ENCODE data around the gene FGR. TPM values are rescaled to one million over a fixed set of nuclear protein-coding genes. Genes with fewer than 3 reads are reported as not detected.

Gene FGR
- total RNA-seq, 1 donor from 2014 or later, result 149 TPM

GRCh38 chr1:27618341-27619082 lies 16.5 kb downstream of the FGR start:
- intact Hi-C loops (cut with DNase I), result no loop called here
- peak; percentile 55 for ATAC-seq
- no peak for TF ChIP-seq CTCF (IDR thresholded peaks at IDR 0.05)
- Histone ChIP-seq H3K4me1 (peaks cover 24% of the 10 kb centered on the region), H3K27me3 (no peaks in the 10 kb centered on the region), H3K36me3 (peaks cover 6% of the 10 kb centered on the region), H3K27ac (no peak overlapping the region), H3K4me3 (no peak overlapping the region), H3K9me3 (no peaks in the 10 kb centered on the region)
- no peak for DNase-seq

GRCh38 chr1:27617420-27617819 lies 17.6 kb downstream of the FGR start:
- no peak for TF ChIP-seq CTCF (IDR thresholded peaks at IDR 0.05)
- Histone ChIP-seq H3K27ac (no peak overlapping the region), H3K4me1 (peaks cover 18% of the 10 kb centered on the region), H3K9me3 (no peaks in the 10 kb centered on the region), H3K27me3 (no peaks in the 10 kb centered on the region), H3K4me3 (no peak overlapping the region), H3K36me3 (no peaks in the 10 kb centered on the region)
- no peak for ATAC-seq
- intact Hi-C loops (cut with DNase I), result no loop called here
- DNase-seq, result no peak

GRCh38 chr1:27616441-27616840 lies 18.5 kb downstream of the FGR start:
- intact Hi-C loops (cut with DNase I), result no loop called here
- Histone ChIP-seq H3K4me3 (no peak overlapping the region), H3K9me3 (no peaks in the 10 kb centered on the region), H3K27ac (no peak overlapping the region), H3K27me3 (no peaks in the 10 kb centered on the region), H3K4me1 (peaks cover 14% of the 10 kb centered on the region), H3K36me3 (no peaks in the 10 kb centered on the region)
- TF ChIP-seq CTCF (IDR thresholded peaks at IDR 0.05), result peak; percentile 10
- DNase-seq (no peak), ATAC-seq (no peak)

GRCh38 chr1:27615346-27616192 lies 19.4 kb downstream of the FGR start:
- intact Hi-C loops (cut with DNase I), result no loop called here
- no peaks in the 10 kb centered on the region for H3K36me3 ChIP-seq

More at GRCh38 chr1:27615346-27616192, 19.4 kb downstream of the FGR start:
- Histone ChIP-seq H3K27me3 (no peaks in the 10 kb centered on the region), H3K4me1 (peaks cover 12% of the 10 kb centered on the region), H3K9me3 (no peaks in the 10 kb centered on the region), H3K27ac (no peak overlapping the region), H3K4me3 (no peak overlapping the region)
- no peak for DNase-seq
- no peak for TF ChIP-seq CTCF (IDR thresholded peaks at IDR 0.05)
- no peak for ATAC-seq

Data from upper lobe of right lung (tissue), 1 donor.